ENCODE measurements around the gene PAXX. TPM values are rescaled to one million over a fixed set of nuclear protein-coding genes. Genes with fewer than 3 reads are reported as not detected.

PAXX gene
- polyA plus RNA-seq, 1 donor from 2014 or later, result 276 TPM

GRCh38 chr9:137007108-137007815 lies 15.0 kb downstream of the PAXX start:
- Histone ChIP-seq H2AFZ (ENCODE audit: low read depth, low read length) (no peak overlapping the region), H3K27ac (ENCODE audit: low read length) (no peak overlapping the region), H3F3A (ENCODE audit: insufficient read depth, low read length, poor library complexity, severe bottlenecking) (no peaks in the 10 kb centered on the region), H3K9me2 (ENCODE audit: insufficient read depth, low read length) (no peaks in the 10 kb centered on the region), H3K27me3 (ENCODE audit: insufficient read depth, low read depth, low read length) (no peaks in the 10 kb centered on the region), H3K79me2 (replicated peaks; ENCODE audit: insufficient read depth, low read length) (no peaks in the 10 kb centered on the region), H3K9ac (ENCODE audit: low read length) (no peak overlapping the region), H3K4me2 (ENCODE audit: low read length) (no peak overlapping the region), H4K20me1 (ENCODE audit: insufficient read depth) (no peaks in the 10 kb centered on the region), H3K36me3 (ENCODE audit: insufficient read depth, low read length) (no peaks in the 10 kb centered on the region), H3K9me3 (ENCODE audit: low read length) (no peaks in the 10 kb centered on the region), H3K4me3 (ENCODE audit: low read length) (no peak overlapping the region)
- TF ChIP-seq TAF1 (IDR thresholded peaks at IDR 0.05; ENCODE audit: low read depth), result no peak
- TF ChIP-seq REST (IDR thresholded peaks at IDR 0.05; ENCODE audit: borderline replicate concordance), result no peak
- no peak for TF ChIP-seq EZH2 (IDR thresholded peaks at IDR 0.05; ENCODE audit: borderline replicate concordance, insufficient read depth, low read length, poor library complexity, severe bottlenecking)
- TF ChIP-seq SMC3 (conservative IDR thresholded peaks at IDR 0.05; ENCODE audit: poor library complexity), result no peak
- TF ChIP-seq MXI1 (conservative IDR thresholded peaks at IDR 0.05; ENCODE audit: poor library complexity, severe bottlenecking), result no peak
- TF ChIP-seq EP300 (conservative IDR thresholded peaks at IDR 0.05; ENCODE audit: poor library complexity, severe bottlenecking), result no peak
- TF ChIP-seq POLR2AphosphoS5 (IDR thresholded peaks at IDR 0.05), result no peak
- TF ChIP-seq CTCF (IDR thresholded peaks at IDR 0.05; ENCODE audit: poor library complexity, severe bottlenecking), result no peak
- no peak for TF ChIP-seq RAD21 (conservative IDR thresholded peaks at IDR 0.05)

DNA sequence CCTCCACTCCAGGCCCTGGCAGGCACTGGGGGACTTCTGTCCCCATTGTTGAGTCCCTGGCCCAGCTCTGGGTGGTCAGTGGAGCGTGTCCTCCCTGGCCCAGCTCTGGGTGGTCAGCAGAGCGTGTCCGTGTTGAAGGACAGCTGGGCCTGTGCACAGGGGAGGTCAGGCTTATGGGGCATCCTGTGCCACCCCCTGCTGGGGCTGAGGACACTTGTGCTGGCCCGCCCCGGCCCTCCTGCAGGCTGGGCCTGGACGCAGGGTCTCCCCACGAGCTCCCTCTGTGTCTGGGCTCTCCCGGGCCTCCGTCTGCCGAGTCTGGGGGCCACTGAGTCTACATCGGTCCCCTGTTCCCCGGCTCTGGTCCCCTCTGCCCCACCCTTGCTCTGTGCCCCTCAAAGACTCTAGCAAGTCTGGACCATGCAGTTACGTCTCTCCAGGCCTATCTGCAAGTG lies 15.6 kb downstream of the PAXX start:
- Histone ChIP-seq H3K4me3 (ENCODE audit: low read length) (no peak overlapping the region), H3K36me3 (ENCODE audit: insufficient read depth, low read length) (no peaks in the 10 kb centered on the region), H3K4me2 (ENCODE audit: low read length) (no peak overlapping the region), H3K9me2 (ENCODE audit: insufficient read depth, low read length) (no peaks in the 10 kb centered on the region), H3F3A (ENCODE audit: insufficient read depth, low read length, poor library complexity, severe bottlenecking) (no peaks in the 10 kb centered on the region), H3K9ac (ENCODE audit: low read length) (no peak overlapping the region), H3K79me2 (replicated peaks; ENCODE audit: insufficient read depth, low read length) (no peaks in the 10 kb centered on the region), H3K27me3 (ENCODE audit: insufficient read depth, low read depth, low read length) (no peaks in the 10 kb centered on the region), H2AFZ (ENCODE audit: low read depth, low read length) (no peak overlapping the region), H3K9me3 (ENCODE audit: low read length) (no peaks in the 10 kb centered on the region), H4K20me1 (ENCODE audit: insufficient read depth) (no peaks in the 10 kb centered on the region), H3K27ac (ENCODE audit: low read length) (no peak overlapping the region)
- no peak for TF ChIP-seq EZH2 (IDR thresholded peaks at IDR 0.05; ENCODE audit: borderline replicate concordance, insufficient read depth, low read length, poor library complexity, severe bottlenecking)
- TF ChIP-seq CTCF (IDR thresholded peaks at IDR 0.05; ENCODE audit: poor library complexity, severe bottlenecking), result no peak
- no peak for TF ChIP-seq TAF1 (IDR thresholded peaks at IDR 0.05; ENCODE audit: low read depth)
- TF ChIP-seq POLR2AphosphoS5 (IDR thresholded peaks at IDR 0.05), result no peak
- no peak for TF ChIP-seq EP300 (conservative IDR thresholded peaks at IDR 0.05; ENCODE audit: poor library complexity, severe bottlenecking)
- TF ChIP-seq RAD21 (conservative IDR thresholded peaks at IDR 0.05), result no peak
- TF ChIP-seq MXI1 (conservative IDR thresholded peaks at IDR 0.05; ENCODE audit: poor library complexity, severe bottlenecking), result no peak
- TF ChIP-seq SMC3 (conservative IDR thresholded peaks at IDR 0.05; ENCODE audit: poor library complexity), result no peak
- TF ChIP-seq REST (IDR thresholded peaks at IDR 0.05; ENCODE audit: borderline replicate concordance), result no peak

Measured in neural cell (in vitro differentiated cells).